OCI-LY7 (cell line): ENCODE results near the gene IDI2. TPM values are rescaled to one million over a fixed set of nuclear protein-coding genes. Genes with fewer than 3 reads are reported as not detected.
"Not testable (repeated sequence)": the region's sequence is repeated elsewhere in the genome, so short reads cannot be mapped to it uniquely, and the experiment has no call there.

Experiments
- BruUV-seq: library from RNA; stranded (reverse); fragments of 400-500 nt; replicated peaks from 2 replicates; lab custom pipeline; 2021; lab: Mats Ljungman, UMichigan
- CTCF ChIA-PET: fragments of 300-600 bp; sonication (Branson Sonifier 250); formaldehyde crosslinking; loops from one replicate; lab custom pipeline; 2022; ENCODE audit warnings: antibody characterized with exemption; ENCODE audit not compliant: unreplicated experiment; lab: Charles Lee
- POLR2A ChIA-PET: fragments of 300-600 bp; sonication (Branson Sonifier 250); formaldehyde crosslinking; loops from one replicate; lab custom pipeline; 2022; ENCODE audit warnings: antibody characterized with exemption; lab: Charles Lee
- DNase-seq: peaks from one replicate; pipeline ENCODE4 v3.0.0-alpha.2; 2015; ENCODE audit warnings: low spot score
- H2AFZ ChIP-seq: fragments of 200-600 bp; sonication (generic), shearing (Covaris generic); 2 replicates; pipeline ENCODE4 v1.6.1; 2014; ENCODE audit warnings: mild to moderate bottlenecking, antibody characterized with exemption, low read length, moderate library complexity
- H3K27ac ChIP-seq: fragments of 200-600 bp; sonication (generic); 2 replicates; pipeline ENCODE4 v1.5.1; 2014; ENCODE audit warnings: mixed run types, low read depth, mild to moderate bottlenecking, moderate library complexity, low read length, inconsistent platforms; ENCODE audit not compliant: poor library complexity, severe bottlenecking
- H3K36me3 ChIP-seq: fragments of 200-600 bp; sonication (generic); 2 replicates; pipeline ENCODE4 v1.6.1; 2014; ENCODE audit warnings: mild to moderate bottlenecking, antibody characterized with exemption, low read length, moderate library complexity, mixed read lengths; ENCODE audit not compliant: insufficient read depth
- H3K4me1 ChIP-seq: fragments of 200-600 bp; sonication (generic); 2 replicates; pipeline ENCODE4 v1.5.1; 2014; ENCODE audit warnings: mild to moderate bottlenecking, low read length; ENCODE audit not compliant: insufficient read depth, poor library complexity, severe bottlenecking
- H3K4me2 ChIP-seq: fragments of 200-600 bp; sonication (generic); 2 replicates; pipeline ENCODE4 v1.6.1; 2014; ENCODE audit warnings: mild to moderate bottlenecking, low read length
- H3K4me3 ChIP-seq: fragments of 200-600 bp; sonication (generic); 2 replicates; pipeline ENCODE4 v1.5.1; 2014; ENCODE audit warnings: mild to moderate bottlenecking, low read depth, low read length; ENCODE audit not compliant: poor library complexity, severe bottlenecking
- H3K79me2 ChIP-seq: fragments of 200-600 bp; sonication (generic); 2 replicates; pipeline ENCODE4 v1.6.1; 2016; ENCODE audit warnings: low read depth, mild to moderate bottlenecking, low read length, moderate library complexity, mixed read lengths; ENCODE audit not compliant: insufficient read depth
- H3K9me2 ChIP-seq: fragments of 200-600 bp; sonication (generic); 2 replicates; pipeline ENCODE4 v1.6.1; 2016; ENCODE audit warnings: mild to moderate bottlenecking, low read length, mixed read lengths; ENCODE audit not compliant: insufficient read depth
- H3K9me3 ChIP-seq: fragments of 200-600 bp; sonication (generic); 2 replicates; pipeline ENCODE4 v1.6.1; 2014; ENCODE audit warnings: mild to moderate bottlenecking, mixed run types, low read length, mixed read lengths
- H4K20me1 ChIP-seq: fragments of 200-600 bp; sonication (generic); 2 replicates; pipeline ENCODE4 v1.6.1; 2014; ENCODE audit warnings: mild to moderate bottlenecking, antibody characterized with exemption, low read length, moderate library complexity, mixed read lengths; ENCODE audit not compliant: insufficient read depth
- CTCF ChIP-seq: fragments of 200-600 bp; sonication (generic); conservative IDR thresholded peaks from 2 replicates; pipeline ENCODE4 v1.5.1; 2014; ENCODE audit warnings: mild to moderate bottlenecking, antibody characterized with exemption, low read length, moderate library complexity, mixed read lengths
- EZH2phosphoT487 ChIP-seq: fragments of 200-600 bp; sonication (generic); IDR thresholded peaks from 2 replicates; pipeline ENCODE4 v1.6.1; 2018; ENCODE audit warnings: low read depth, borderline replicate concordance, mild to moderate bottlenecking, mixed run types, antibody characterized with exemption, low read length, moderate library complexity, mixed read lengths
- intact Hi-C: fragments of 100-400 bp; cut with micrococcal nuclease; formaldehyde crosslinking; loops from one replicate; pipeline ENCODE4 v1.10.0; 2022; ENCODE audit not compliant: unreplicated experiment
- total RNA-seq, 2 experiments: library from RNA; depleted of rRNA in 1 of 2; stranded (reverse); fragments of >200 nt in 1 of 2; shearing (Covaris generic) in 1 of 2; gene quantifications; 2 replicates each; pipeline ENCODE4 v1.2.3, GENCODE V29; 2014 to 2022

IDI2 gene
- total RNA-seq, 2 experiments from 2014 or later: not detected

GRCh38 chr10:1040133-1040532 is 14.5 kb upstream of the IDI2 start:
- no peaks in the 10 kb centered on the region for H3K9me2 ChIP-seq
- BruUV-seq: no TSS peak
- POLR2A ChIA-PET: no interaction called here
- peaks cover 27% of the 10 kb centered on the region; the same call in 1 of the 2 replicates for H4K20me1 ChIP-seq
- intact Hi-C loops: no loop called here
- H3K9me3 ChIP-seq: no peaks in the 10 kb centered on the region
- H3K36me3 ChIP-seq: peaks cover 80% of the 10 kb centered on the region
- CTCF ChIA-PET: no interaction called here
- peaks cover 23% of the 10 kb centered on the region for H3K4me1 ChIP-seq
- H3K4me3 ChIP-seq: no peak overlapping the region
- TF ChIP-seq EZH2phosphoT487 (no peak), CTCF (no peak)
- peaks cover 34% of the 10 kb centered on the region; the same call in 1 of the 2 replicates for H3K79me2 ChIP-seq
- H3K27ac ChIP-seq: no peak overlapping the region
- H2AFZ ChIP-seq: no peak overlapping the region
- DNase-seq: no peak
- H3K4me2 ChIP-seq: no peak overlapping the region

- DNase-seq, intact Hi-C loops, H3K4me2 ChIP-seq, H3K4me3 ChIP-seq, BruUV-seq, H3K9me3 ChIP-seq, CTCF ChIA-PET, H3K27ac ChIP-seq, H3K9me2 ChIP-seq, H3K4me1 ChIP-seq, H2AFZ ChIP-seq: not testable (repeated sequence)
- peaks cover 69% of the 10 kb centered on the region for H3K36me3 ChIP-seq
- POLR2A ChIA-PET: interaction anchor here (1.0 kb wide), 1 partner anchor 17 kb away, joined by 3 read pairs; no protein-coding TSS in a partner anchor
- peaks cover 14% of the 10 kb centered on the region; the same call in 1 of the 2 replicates for H4K20me1 ChIP-seq
- H3K79me2 ChIP-seq: peaks cover 21% of the 10 kb centered on the region; the same call in 1 of the 2 replicates
These were observed 13.1 kb upstream of the IDI2 start for GRCh38 chr10:1038769-1039168.

GRCh38 chr10:1037098-1037497 is 11.4 kb upstream of the IDI2 start:
- intact Hi-C loops: no loop called here
- H3K4me1 ChIP-seq: no peaks in the 10 kb centered on the region
- H3K4me2 ChIP-seq: no peak overlapping the region
- no peak for DNase-seq
- H3K36me3 ChIP-seq: peaks cover 54% of the 10 kb centered on the region
- H3K4me3 ChIP-seq: no peak overlapping the region
- no peaks in the 10 kb centered on the region for H3K9me3 ChIP-seq
- BruUV-seq: no TSS peak
- ChIA-PET POLR2A (interaction anchor here (0.7 to 1.0 kb wide), 2 partner anchors 19 to 43 kb away, joined by 3 to 5 read pairs; partner anchors contain the start of gene WDR37), CTCF (no interaction called here)
- TF ChIP-seq EZH2phosphoT487: no peak
- no peak for TF ChIP-seq CTCF
- peaks cover 6% of the 10 kb centered on the region; the same call in 1 of the 2 replicates for H4K20me1 ChIP-seq
- H3K27ac ChIP-seq: no peak overlapping the region
- peaks cover 9% of the 10 kb centered on the region; the same call in 1 of the 2 replicates for H3K79me2 ChIP-seq
- no peak overlapping the region for H2AFZ ChIP-seq
- no peaks in the 10 kb centered on the region for H3K9me2 ChIP-seq
